Measurements from ENCODE around the gene ASB3.

DNA sequence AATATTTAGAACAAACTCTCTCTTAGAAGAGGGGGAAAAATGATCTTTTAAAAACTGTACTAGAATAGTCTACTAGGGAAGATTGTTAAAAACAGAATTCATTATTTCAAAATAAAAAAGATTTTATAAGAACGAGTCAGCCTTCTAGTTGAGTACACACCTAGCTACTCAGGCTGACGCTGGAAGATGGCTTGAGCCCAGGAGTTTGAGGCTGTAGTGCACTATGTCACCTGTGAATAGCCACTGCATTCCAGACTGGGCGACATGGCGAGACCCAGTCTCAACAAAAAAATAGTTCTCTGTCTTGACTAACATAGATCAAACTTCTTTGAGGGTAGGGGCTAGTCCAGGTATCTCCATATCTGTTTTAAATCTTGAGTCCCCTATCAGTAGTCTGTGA, 34.0 kb upstream of the ASB3 start:
- TF ChIP-seq, protein P1, sequence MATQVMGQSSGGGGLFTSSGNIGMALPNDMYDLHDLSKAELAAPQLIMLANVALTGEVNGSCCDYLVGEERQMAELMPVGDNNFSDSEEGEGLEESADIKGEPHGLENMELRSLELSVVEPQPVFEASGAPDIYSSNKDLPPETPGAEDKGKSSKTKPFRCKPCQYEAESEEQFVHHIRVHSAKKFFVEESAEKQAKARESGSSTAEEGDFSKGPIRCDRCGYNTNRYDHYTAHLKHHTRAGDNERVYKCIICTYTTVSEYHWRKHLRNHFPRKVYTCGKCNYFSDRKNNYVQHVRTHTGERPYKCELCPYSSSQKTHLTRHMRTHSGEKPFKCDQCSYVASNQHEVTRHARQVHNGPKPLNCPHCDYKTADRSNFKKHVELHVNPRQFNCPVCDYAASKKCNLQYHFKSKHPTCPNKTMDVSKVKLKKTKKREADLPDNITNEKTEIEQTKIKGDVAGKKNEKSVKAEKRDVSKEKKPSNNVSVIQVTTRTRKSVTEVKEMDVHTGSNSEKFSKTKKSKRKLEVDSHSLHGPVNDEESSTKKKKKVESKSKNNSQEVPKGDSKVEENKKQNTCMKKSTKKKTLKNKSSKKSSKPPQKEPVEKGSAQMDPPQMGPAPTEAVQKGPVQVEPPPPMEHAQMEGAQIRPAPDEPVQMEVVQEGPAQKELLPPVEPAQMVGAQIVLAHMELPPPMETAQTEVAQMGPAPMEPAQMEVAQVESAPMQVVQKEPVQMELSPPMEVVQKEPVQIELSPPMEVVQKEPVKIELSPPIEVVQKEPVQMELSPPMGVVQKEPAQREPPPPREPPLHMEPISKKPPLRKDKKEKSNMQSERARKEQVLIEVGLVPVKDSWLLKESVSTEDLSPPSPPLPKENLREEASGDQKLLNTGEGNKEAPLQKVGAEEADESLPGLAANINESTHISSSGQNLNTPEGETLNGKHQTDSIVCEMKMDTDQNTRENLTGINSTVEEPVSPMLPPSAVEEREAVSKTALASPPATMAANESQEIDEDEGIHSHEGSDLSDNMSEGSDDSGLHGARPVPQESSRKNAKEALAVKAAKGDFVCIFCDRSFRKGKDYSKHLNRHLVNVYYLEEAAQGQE (IDR thresholded peaks at IDR 0.05; ENCODE audit: low read depth), result no peak
- TF ChIP-seq TEAD4 (IDR thresholded peaks at IDR 0.05) (no peak), TAF1 (IDR thresholded peaks at IDR 0.05; ENCODE audit: low read depth) (no peak), TCF12 (IDR thresholded peaks at IDR 0.05; ENCODE audit: low read depth) (no peak), CREB1 (IDR thresholded peaks at IDR 0.05; ENCODE audit: low read depth) (no peak)

Data from Ishikawa (cell line).